DOHH2 (cell line): Measurements from ENCODE around the gene COQ10A.

Source experiments
- H3F3A ChIP-seq: fragments of 200-600 bp; sonication (generic), shearing (Covaris generic); 2 replicates; pipeline ENCODE4 v1.6.0; 2016; ENCODE audit warnings: antibody characterized with exemption, mild to moderate bottlenecking; ENCODE audit not compliant: control insufficient read depth, insufficient read depth
- H3K27ac ChIP-seq: fragments of 200-600 bp; sonication (generic); 2 replicates; pipeline ENCODE4 v1.5.1; 2014; ENCODE audit warnings: low read depth, mild to moderate bottlenecking, low read length, moderate library complexity
- H3K27me3 ChIP-seq: fragments of 200-600 bp; sonication (generic); 2 replicates; pipeline ENCODE4 v1.6.1; 2014; ENCODE audit warnings: mild to moderate bottlenecking, low read length, mixed read lengths; ENCODE audit not compliant: control insufficient read depth
- H3K36me3 ChIP-seq: fragments of 200-600 bp; sonication (generic); 2 replicates; pipeline ENCODE4 v1.6.1; 2014; ENCODE audit warnings: mild to moderate bottlenecking, low read length, moderate library complexity, mixed read lengths; ENCODE audit not compliant: control insufficient read depth
- H3K4me1 ChIP-seq: fragments of 200-600 bp; sonication (generic); 2 replicates; pipeline ENCODE4 v1.6.1; 2014; ENCODE audit warnings: mild to moderate bottlenecking, low read length, mixed read lengths; ENCODE audit not compliant: control insufficient read depth
- H3K4me2 ChIP-seq: fragments of 200-600 bp; sonication (generic); 2 replicates; pipeline ENCODE4 v1.6.0; 2014; ENCODE audit warnings: mild to moderate bottlenecking, low read length, moderate library complexity
- H3K4me3 ChIP-seq: fragments of 200-600 bp; sonication (generic); 2 replicates; pipeline ENCODE4 v1.5.1; 2014; ENCODE audit warnings: mild to moderate bottlenecking, low read length, mixed read lengths
- H3K79me2 ChIP-seq: fragments of 200-600 bp; sonication (generic); 2 replicates; pipeline ENCODE4 v1.6.1; 2014; ENCODE audit warnings: mild to moderate bottlenecking, low read length, mixed read lengths; ENCODE audit not compliant: control insufficient read depth
- H3K9me2 ChIP-seq: fragments of 200-600 bp; sonication (generic); replicated peaks from 2 replicates; pipeline ENCODE4 v1.6.1; 2014; ENCODE audit warnings: mild to moderate bottlenecking, low read length, mixed read lengths; ENCODE audit not compliant: control insufficient read depth
- H3K9me3 ChIP-seq: fragments of 200-600 bp; sonication (generic); 2 replicates; pipeline ENCODE4 v1.6.1; 2014; ENCODE audit warnings: antibody characterized with exemption, low read length, mixed read lengths; ENCODE audit not compliant: control insufficient read depth, insufficient read depth
- H4K20me1 ChIP-seq: fragments of 200-600 bp; sonication (generic); 2 replicates; pipeline ENCODE4 v1.6.0; 2014; ENCODE audit warnings: low read depth, mild to moderate bottlenecking, antibody characterized with exemption, low read length, moderate library complexity; ENCODE audit not compliant: control insufficient read depth, insufficient read depth
- EZH2phosphoT487 ChIP-seq: fragments of 200-600 bp; sonication (generic); IDR thresholded peaks from 2 replicates; pipeline ENCODE4 v1.6.1; 2017; ENCODE audit warnings: borderline replicate concordance, mild to moderate bottlenecking, antibody characterized with exemption, low read length, moderate library complexity, mixed read lengths
- TF ChIP-seq, protein P1 (sequence below): fragments of 200-600 bp; sonication (generic); IDR thresholded peaks from one replicate; pipeline ENCODE4 v1.5.1; 2014; ENCODE audit warnings: antibody characterized with exemption, mild to moderate bottlenecking, low read depth, low read length; ENCODE audit not compliant: poor library complexity, severe bottlenecking

COQ10A gene

DNA sequence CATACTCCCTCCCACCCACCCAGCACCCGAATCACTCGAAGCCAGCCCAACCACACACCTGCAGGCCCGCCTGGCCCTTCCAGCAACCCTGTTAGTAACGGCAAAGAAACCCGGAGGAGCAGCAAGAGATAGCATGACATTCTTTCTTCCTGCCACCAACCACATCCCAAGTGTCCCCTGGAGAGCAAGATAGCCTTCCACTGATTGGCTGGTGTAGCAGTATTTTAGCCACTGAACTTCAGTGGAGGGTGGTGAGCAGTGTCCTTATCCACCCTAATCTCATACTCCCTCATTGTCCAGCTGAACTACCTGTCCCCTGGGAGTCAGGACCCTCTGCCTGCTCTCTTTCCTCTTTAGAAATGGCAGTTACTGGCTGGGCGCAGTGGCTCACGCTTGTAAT lies 37.7 kb upstream of the COQ10A start:
- H3K9me3 ChIP-seq, result no peaks in the 10 kb centered on the region
- H3K4me1 ChIP-seq, result peaks cover 13% of the 10 kb centered on the region
- H3K27ac ChIP-seq, result no peak overlapping the region
- no peaks in the 10 kb centered on the region for H3K27me3 ChIP-seq
- no peak overlapping the region for H3K4me2 ChIP-seq
- no peaks in the 10 kb centered on the region for H3K9me2 ChIP-seq
- H3F3A ChIP-seq, result no peaks in the 10 kb centered on the region
- no peak for TF ChIP-seq EZH2phosphoT487
- TF ChIP-seq, protein P1, sequence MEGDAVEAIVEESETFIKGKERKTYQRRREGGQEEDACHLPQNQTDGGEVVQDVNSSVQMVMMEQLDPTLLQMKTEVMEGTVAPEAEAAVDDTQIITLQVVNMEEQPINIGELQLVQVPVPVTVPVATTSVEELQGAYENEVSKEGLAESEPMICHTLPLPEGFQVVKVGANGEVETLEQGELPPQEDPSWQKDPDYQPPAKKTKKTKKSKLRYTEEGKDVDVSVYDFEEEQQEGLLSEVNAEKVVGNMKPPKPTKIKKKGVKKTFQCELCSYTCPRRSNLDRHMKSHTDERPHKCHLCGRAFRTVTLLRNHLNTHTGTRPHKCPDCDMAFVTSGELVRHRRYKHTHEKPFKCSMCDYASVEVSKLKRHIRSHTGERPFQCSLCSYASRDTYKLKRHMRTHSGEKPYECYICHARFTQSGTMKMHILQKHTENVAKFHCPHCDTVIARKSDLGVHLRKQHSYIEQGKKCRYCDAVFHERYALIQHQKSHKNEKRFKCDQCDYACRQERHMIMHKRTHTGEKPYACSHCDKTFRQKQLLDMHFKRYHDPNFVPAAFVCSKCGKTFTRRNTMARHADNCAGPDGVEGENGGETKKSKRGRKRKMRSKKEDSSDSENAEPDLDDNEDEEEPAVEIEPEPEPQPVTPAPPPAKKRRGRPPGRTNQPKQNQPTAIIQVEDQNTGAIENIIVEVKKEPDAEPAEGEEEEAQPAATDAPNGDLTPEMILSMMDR, result no peak
- H4K20me1 ChIP-seq, result no peaks in the 10 kb centered on the region
- H3K36me3 ChIP-seq, result peaks cover 11% of the 10 kb centered on the region
- peaks cover 12% of the 10 kb centered on the region for H3K79me2 ChIP-seq
- no peak overlapping the region for H3K4me3 ChIP-seq

DNA sequence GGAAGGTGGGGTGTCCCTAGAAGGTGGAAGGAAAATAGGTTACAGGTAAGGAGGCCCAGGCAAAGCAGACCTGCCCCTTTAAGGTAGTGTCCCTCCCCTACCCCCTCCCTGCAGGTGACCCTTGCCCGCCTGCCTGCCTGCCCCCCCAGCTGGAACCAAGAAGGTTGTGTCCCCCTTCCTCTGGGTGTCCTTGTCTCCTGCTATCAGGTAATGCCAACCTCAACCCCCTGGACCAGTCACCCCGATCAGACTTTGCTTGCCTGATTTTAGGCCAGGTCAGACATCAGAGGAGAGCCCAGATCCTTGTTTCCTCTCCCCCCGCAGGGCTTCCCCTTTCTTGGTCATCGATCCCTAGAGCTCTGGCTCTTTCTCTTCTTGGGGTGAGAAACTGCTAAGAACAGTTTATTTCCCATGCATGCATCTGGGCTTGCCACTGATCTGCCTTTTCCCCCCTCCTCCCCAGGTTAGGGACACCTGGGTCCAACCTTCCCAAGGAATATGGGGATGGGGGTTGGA lies 36.8 kb upstream of the COQ10A start, which contains the start of gene SLC39A5:
Gene SLC39A5, plus strand, starts transcription at position 136 of the 516 bp plus-strand sequence. CDS start 1,224 bp downstream, outside the sequence.
- Histone ChIP-seq H3K4me1 (peaks cover 9% of the 10 kb centered on the region), H3K79me2 (peaks cover 5% of the 10 kb centered on the region), H3K4me3 (no peak within 1 kb of the TSS), H3K27me3 (no peaks in the 10 kb centered on the region), H4K20me1 (no peaks in the 10 kb centered on the region), H3K4me2 (no peak within 1 kb of the TSS), H3K9me3 (no peaks in the 10 kb centered on the region), H3K9me2 (no peaks in the 10 kb centered on the region), H3F3A (no peaks in the 10 kb centered on the region), H3K27ac (no peak within 1 kb of the TSS), H3K36me3 (peaks cover 11% of the 10 kb centered on the region)
- TF ChIP-seq, protein P1, result no peak

DNA sequence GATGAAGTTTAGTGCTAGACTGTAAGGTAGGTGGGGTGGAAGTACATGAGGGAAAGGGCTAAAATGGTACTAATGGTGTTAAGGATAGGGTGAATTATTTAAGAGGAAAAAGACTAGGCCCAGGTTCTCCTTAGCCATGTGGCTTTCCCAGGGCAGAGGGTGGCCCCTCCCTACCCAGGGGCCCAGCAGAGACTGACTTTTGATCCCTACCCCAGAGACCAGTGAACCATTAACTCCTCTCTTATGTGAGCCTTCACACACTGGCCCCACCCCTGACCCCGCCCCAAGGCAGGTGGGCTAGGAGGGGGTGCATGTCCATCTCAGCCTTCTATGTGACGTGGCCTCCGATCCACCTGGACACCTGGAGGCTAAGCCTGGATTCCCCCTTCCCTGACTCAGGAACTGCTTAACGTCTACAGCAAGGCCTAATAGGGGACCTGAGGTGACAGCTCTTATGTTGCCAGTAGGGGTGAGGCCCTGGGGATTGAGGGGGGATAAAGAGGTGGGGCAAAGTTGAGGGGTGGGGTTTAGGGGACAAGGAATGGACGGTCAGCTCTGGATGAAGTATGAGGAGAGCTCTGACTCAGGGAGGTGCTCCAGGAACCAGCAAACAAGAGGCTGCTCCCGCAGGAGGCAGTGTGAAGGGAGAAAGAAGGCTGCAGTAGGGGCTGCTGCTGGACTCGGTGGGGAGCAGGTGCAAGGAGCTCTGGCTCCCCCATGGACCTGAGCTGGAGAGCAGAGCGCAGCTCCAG lies 36.1 kb upstream of the COQ10A start:
- Histone ChIP-seq H3K36me3 (peaks cover 6% of the 10 kb centered on the region; the same call in 1 of the 2 replicates), H3K79me2 (no peaks in the 10 kb centered on the region), H3K4me1 (peaks cover 3% of the 10 kb centered on the region; the same call in 1 of the 2 replicates), H3K27ac (no peak overlapping the region), H3K4me3 (no peak overlapping the region), H3K9me3 (no peaks in the 10 kb centered on the region), H3K9me2 (no peaks in the 10 kb centered on the region), H3K27me3 (no peaks in the 10 kb centered on the region), H3F3A (no peaks in the 10 kb centered on the region), H4K20me1 (no peaks in the 10 kb centered on the region), H3K4me2 (no peak overlapping the region)
- TF ChIP-seq, protein P1, result no peak
- TF ChIP-seq EZH2phosphoT487, result no peak
